HUES64 (cell line): Measurements from ENCODE around the gene GOLGA2.
"Not testable (repeated sequence)": the region's sequence is repeated elsewhere in the genome, so short reads cannot be mapped to it uniquely, and the experiment has no call there.

ENCODE experiments used
- H3K27ac ChIP-seq: 2 replicates; pipeline ENCODE4 v1.7.0; 2013; ENCODE audit warnings: low read depth, low read length, inconsistent platforms
- H3K27me3 ChIP-seq: 2 replicates; pipeline ENCODE4 v1.6.1; 2013; ENCODE audit warnings: mild to moderate bottlenecking, low read length; ENCODE audit not compliant: insufficient read depth
- H3K36me3 ChIP-seq: 2 replicates; pipeline ENCODE4 v1.6.1; 2013; ENCODE audit warnings: mild to moderate bottlenecking, low read length; ENCODE audit not compliant: insufficient read depth
- H3K4me1 ChIP-seq: 2 replicates; pipeline ENCODE4 v1.6.1; 2013; ENCODE audit warnings: mild to moderate bottlenecking, low read length, moderate library complexity; ENCODE audit not compliant: insufficient read depth
- H3K4me3 ChIP-seq: 2 replicates; pipeline ENCODE4 v1.5.1; 2013; ENCODE audit warnings: mild to moderate bottlenecking, low read length, moderate library complexity
- H3K9ac ChIP-seq: 2 replicates; pipeline ENCODE4 v1.6.1; 2013; ENCODE audit warnings: mild to moderate bottlenecking, low read depth, low read length
- H3K9me3 ChIP-seq: 2 replicates; pipeline ENCODE4 v1.6.1; 2013; ENCODE audit warnings: low read depth, low read length; ENCODE audit not compliant: insufficient read depth
- WGBS: fragments of 150-250, 120-280 bp; methylation state at CpG from one replicate; pipeline ENCODE4 v1.1.7; 2013; ENCODE audit warnings: missing lambda C conversion rate; 5-methylcytosine and 5-hydroxymethylcytosine counted together

The GOLGA2 gene

DNA sequence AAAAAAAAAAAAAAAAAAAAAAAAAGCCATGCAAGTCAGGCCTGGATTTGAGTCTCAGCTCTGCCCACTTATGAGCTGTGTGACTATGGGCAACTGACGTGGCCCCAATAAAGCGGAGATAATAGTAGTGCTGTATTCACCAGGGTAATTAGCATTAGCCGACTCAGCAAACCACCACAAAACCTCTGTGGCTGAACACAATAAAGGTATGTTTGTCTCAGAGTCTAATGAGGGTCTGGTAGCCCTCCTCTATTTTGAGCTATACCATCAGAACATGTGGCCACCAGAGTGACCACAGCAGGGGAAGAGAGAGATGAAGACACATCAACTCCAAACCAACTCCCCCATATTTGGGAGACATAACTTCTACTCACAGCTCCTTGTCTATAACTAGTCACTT lies 16.2 kb upstream of the GOLGA2 start:
- H3K27ac ChIP-seq: no peak overlapping the region

GRCh38 chr9:128288273-128289004 lies 12.6 kb upstream of the GOLGA2 start:
- H3K27me3 ChIP-seq: no peaks in the 10 kb centered on the region
- no peak overlapping the region for H3K4me3 ChIP-seq
- no peaks in the 10 kb centered on the region for H3K9me3 ChIP-seq
- H3K27ac ChIP-seq: no peak overlapping the region
- no peaks in the 10 kb centered on the region for H3K4me1 ChIP-seq
- 96% methylated on average over 11 of the region's 11 CpGs for WGBS
- no peak overlapping the region for H3K9ac ChIP-seq
- peaks cover 23% of the 10 kb centered on the region for H3K36me3 ChIP-seq

More for the DNA sequence above, 16.2 kb upstream of the GOLGA2 start:
- Histone ChIP-seq H3K4me1 (no peaks in the 10 kb centered on the region), H3K36me3 (0 out of 2 replicates have a peak, but pooled peaks cover 11% of the 10 kb centered on the region), H3K9me3 (no peaks in the 10 kb centered on the region), H3K27me3 (no peaks in the 10 kb centered on the region), H3K9ac (no peak overlapping the region), H3K4me3 (no peak overlapping the region)
- WGBS: 96% methylated on average over 3 of the region's 3 CpGs

DNA sequence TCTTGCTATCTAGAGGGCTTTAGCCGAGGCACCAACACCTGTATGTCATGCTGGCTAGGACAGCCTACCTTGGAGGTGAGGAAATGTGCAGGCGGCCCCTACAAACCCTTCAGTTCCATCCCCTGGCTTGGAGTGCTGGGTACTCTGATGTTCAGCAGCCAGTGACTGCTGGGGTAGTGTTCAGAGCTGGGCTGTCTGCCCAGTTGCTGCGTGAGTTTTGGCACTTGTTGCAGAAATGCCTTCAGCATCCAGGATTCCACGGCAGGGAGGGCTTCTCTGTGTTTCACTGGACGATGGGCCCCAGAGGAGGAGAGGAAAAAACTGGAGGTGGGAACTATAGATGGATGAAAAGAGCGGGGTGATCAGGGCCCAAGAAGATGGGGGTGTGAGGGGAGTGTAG lies 10.6 kb upstream of the GOLGA2 start:
- Histone ChIP-seq H3K36me3 (peaks cover 23% of the 10 kb centered on the region), H3K9ac (no peak overlapping the region), H3K9me3 (no peaks in the 10 kb centered on the region), H3K4me3 (no peak overlapping the region), H3K27ac (no peak overlapping the region), H3K27me3 (no peaks in the 10 kb centered on the region), H3K4me1 (no peaks in the 10 kb centered on the region)
- 93% methylated on average over 6 of the region's 6 CpGs for WGBS

GRCh38 chr9:128285033-128285784 lies 9.4 kb upstream of the GOLGA2 start:
- Histone ChIP-seq H3K4me3 (no peak overlapping the region), H3K27ac (no peak overlapping the region), H3K9ac (no peak overlapping the region)

GRCh38 chr9:128282500-128282899 lies 6.7 kb upstream of the GOLGA2 start:
- WGBS: 93% methylated on average over 6 of the region's 6 CpGs
- Histone ChIP-seq H3K27ac (no peak overlapping the region), H3K4me3 (no peak overlapping the region), H3K27me3 (no peaks in the 10 kb centered on the region), H3K4me1 (no peaks in the 10 kb centered on the region), H3K9ac (no peak overlapping the region), H3K9me3 (no peaks in the 10 kb centered on the region), H3K36me3 (peaks cover 13% of the 10 kb centered on the region)

More at GRCh38 chr9:128285033-128285784, 9.4 kb upstream of the GOLGA2 start:
- 93% methylated on average over 12 of the region's 12 CpGs for WGBS
- Histone ChIP-seq H3K36me3 (peaks cover 23% of the 10 kb centered on the region), H3K9me3 (no peaks in the 10 kb centered on the region), H3K27me3 (no peaks in the 10 kb centered on the region), H3K4me1 (no peaks in the 10 kb centered on the region)

DNA sequence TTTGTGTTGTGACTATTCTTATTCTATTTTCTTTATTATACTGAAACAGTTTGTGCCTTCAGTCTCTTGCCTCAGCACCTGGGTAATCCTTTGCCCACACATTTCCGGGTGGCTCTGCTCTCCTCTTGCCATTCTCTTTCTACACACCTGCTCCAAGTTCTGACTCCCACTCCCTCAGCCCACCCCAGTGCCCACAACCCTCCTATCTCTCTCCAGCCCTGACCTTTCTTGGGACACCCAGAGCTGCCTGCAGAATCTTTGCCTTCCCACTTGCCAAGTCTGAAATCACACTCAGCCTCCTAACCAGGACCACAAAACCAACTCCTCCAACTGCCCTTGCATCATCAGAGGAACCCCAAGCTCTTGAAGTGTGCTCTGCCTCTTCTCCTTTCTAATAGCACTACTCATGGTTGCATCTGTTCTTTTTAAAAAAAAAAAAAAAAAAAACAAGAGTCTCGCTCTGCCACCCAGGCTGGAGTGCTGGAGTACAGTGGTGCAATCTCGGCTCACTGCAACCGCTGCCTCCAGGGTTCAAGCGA lies 4.3 kb upstream of the GOLGA2 start:
- 96% methylated on average over 5 of the region's 5 CpGs for WGBS

DNA sequence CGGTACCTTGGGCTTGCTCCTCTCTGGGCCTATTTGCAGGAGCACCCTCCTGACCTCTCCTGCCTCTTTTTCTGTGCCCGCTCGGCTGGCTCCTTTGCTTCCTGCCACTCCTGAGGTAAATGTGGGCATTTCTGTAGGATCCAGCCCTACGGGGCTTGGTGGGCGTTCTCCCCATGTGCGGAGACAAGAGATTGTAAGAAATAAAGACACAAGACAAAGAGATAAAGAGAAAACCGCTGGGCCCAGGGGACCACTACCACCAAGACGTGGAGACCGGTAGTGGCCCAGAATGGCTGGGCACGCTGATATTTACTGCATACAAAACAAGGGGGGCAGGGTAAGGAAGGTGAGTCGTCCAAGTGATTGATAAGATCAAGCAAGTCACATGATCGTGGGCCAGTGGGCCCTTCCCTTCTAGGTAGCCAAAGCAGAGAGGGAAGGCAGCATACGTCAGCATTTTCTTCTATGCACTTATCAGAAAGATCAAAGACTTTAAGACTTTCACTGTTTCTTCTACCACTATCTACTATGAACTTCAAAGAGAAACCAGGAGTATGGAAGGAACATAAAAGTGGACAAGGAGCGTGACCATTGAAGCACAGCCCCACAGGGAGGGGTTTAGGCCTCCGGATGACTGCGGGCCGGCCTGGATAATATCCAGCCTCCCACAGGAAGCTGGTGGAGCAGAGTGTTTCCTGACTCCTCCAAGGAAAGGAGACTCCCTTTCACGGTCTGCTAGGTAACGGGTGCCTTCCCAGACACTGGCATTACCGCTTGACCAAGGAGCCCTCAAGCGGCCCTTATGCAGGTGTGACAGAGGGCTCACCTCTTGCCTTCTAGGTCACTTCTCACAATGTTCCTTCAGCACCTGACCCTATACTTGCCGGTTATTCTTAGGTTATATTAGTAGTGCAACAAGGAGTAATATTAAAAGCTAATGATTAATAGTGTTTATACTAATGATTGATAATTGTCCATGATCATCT lies 3.6 kb upstream of the GOLGA2 start:
- H3K9me3 ChIP-seq, H3K27ac ChIP-seq, H3K4me3 ChIP-seq, H3K9ac ChIP-seq, H3K27me3 ChIP-seq, H3K36me3 ChIP-seq, H3K4me1 ChIP-seq: not testable (repeated sequence)
- WGBS: 91% methylated on average over 21 of the region's 22 CpGs

More for the DNA sequence above, 4.3 kb upstream of the GOLGA2 start:
- no peaks in the 10 kb centered on the region for H3K4me1 ChIP-seq
- H3K36me3 ChIP-seq: no peaks in the 10 kb centered on the region
- no peak overlapping the region for H3K27ac ChIP-seq
- H3K9ac ChIP-seq: no peak overlapping the region
- H3K4me3 ChIP-seq: no peak overlapping the region
- H3K9me3 ChIP-seq: no peaks in the 10 kb centered on the region
- H3K27me3 ChIP-seq: no peaks in the 10 kb centered on the region

- no peaks in the 10 kb centered on the region for H3K27me3 ChIP-seq
- H3K36me3 ChIP-seq: peaks cover 17% of the 10 kb centered on the region
- peak overlapping the region; percentile 67 for H3K27ac ChIP-seq
- H3K9me3 ChIP-seq: no peaks in the 10 kb centered on the region
- H3K9ac ChIP-seq: peak overlapping the region; percentile 76
- H3K4me3 ChIP-seq: peak overlapping the region; percentile 72
- 11% methylated on average over 23 of the region's 23 CpGs for WGBS
- H3K4me1 ChIP-seq: no peaks in the 10 kb centered on the region
These were observed 915 bp upstream of the GOLGA2 start for GRCh38 chr9:128276574-128277270.

DNA sequence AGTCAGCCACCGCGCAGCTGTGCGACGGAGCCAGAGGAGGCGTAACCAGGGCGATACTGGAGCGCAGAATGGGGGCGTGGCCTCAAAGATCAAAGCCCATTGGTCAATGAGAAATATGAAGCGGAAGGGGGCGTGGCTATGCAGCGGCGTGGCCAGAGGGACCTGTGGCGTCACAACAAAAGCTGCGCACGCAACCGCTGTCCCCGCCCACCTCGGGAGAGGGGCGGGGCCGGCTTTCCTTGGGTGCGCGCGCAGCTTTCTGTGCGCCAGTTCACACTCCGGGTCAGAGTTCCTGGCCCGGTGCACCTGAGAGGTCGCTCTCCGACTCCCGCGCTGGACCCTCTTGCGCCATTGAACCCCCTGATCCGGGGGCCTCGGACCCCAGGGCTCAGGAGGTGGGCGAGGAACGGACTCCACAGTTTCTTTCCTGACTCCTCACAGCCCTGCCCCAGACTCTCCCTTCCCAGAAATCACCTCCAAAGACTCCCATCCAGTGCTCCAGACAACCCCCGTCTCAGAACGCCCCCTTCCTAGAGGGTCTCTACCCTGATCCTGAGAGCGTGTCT lies 284 bp upstream of the GOLGA2 start, which contains the start of gene SWI5:
Gene SWI5 (plus strand): TSS at position 269 of the 566 bp plus-strand sequence.
- Histone ChIP-seq H3K9ac (peak within 1 kb of the TSS; percentile 81), H3K27ac (peak within 1 kb of the TSS; percentile 91), H3K4me1 (no peaks in the 10 kb centered on the region), H3K27me3 (no peaks in the 10 kb centered on the region), H3K4me3 (peak within 1 kb of the TSS; percentile 72), H3K9me3 (no peaks in the 10 kb centered on the region), H3K36me3 (peaks cover 23% of the 10 kb centered on the region)
- under 1% methylated on average over 38 of the region's 38 CpGs for WGBS

DNA sequence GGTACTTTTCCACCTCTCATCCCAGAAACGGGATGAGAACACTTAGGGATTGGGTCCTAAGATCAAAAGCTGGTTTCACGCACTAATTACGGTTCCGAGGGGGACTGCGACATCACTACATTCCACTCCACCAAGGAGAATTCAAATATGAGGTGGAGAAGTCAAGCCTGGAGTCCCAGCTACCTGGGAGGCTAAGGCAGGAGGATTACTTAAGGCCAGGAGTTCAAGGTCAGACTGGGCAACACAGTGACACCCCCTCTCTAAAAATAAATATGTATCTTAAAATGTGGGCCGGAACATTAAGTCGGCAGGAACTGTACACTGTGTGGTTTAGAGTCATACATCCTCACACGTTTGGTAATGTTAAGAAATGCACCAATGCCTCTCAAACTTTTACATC lies 1.6 kb downstream of the GOLGA2 start:
- no peak overlapping the region for H3K4me3 ChIP-seq
- H3K27ac ChIP-seq: no peak overlapping the region
- no peaks in the 10 kb centered on the region for H3K4me1 ChIP-seq
- WGBS: 87% methylated on average over 8 of the region's 8 CpGs
- no peaks in the 10 kb centered on the region for H3K9me3 ChIP-seq
- H3K9ac ChIP-seq: no peak overlapping the region
- no peaks in the 10 kb centered on the region for H3K27me3 ChIP-seq
- peaks cover 25% of the 10 kb centered on the region for H3K36me3 ChIP-seq
